Measurements from ENCODE around the gene CBLL2. TPM values are rescaled to one million over a fixed set of nuclear protein-coding genes. Genes with fewer than 3 reads are reported as not detected.
"Not testable (repeated sequence)": the region's sequence is repeated elsewhere in the genome, so short reads cannot be mapped to it uniquely, and the experiment has no call there.

CBLL2 gene
- total RNA-seq, 1 donor from 2014 or later: not detected

DNA sequence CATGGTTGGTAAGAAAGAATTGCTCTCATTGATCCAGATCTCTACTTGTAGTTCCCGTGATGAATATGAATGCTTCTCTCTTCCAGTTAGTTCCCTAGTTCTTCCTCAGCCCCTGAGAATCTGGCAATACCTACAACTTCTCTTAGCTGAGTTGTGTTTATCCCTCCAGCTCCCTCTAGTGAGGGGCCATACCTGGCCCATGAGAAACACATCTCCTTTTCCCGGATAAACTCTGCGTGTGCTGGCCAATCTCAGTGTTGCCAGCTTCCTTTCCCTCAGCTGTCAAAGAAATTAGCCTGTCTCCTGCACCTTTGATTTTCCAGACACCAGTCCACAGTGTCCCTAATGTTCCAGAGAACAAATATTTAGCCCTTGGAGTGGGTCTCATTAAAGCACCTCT lies 5.7 kb downstream of the CBLL2 start:
- no peak for DNase-seq
- intact Hi-C loops (cut with DNase I): no loop called here
- H3K4me3 ChIP-seq: no peak overlapping the region

DNA sequence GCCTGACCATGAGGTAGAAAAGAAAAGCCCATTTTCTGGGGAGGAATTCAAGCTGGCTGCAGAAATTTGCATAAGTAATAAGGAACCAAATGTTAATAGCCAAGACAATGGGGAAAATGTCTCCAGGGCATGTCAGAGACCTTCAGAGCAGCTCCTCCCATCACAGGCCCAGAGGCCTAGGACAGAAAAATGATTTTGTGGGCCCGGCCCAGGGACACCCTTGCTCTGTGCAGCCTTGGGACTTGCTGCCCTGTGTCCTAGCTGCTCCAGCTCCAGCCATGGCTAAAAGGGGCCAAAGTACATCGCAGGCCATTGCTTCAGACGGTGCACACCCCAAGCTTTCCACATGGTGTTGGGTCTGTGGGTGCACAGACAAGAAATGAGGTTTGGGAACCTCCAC lies 16.5 kb downstream of the CBLL2 start:
- H3K9me3 ChIP-seq; intact Hi-C loops (cut with DNase I); DNase-seq; H3K27me3 ChIP-seq (ENCODE audit: low read depth); H3K27ac ChIP-seq; H3K4me3 ChIP-seq; H3K4me1 ChIP-seq; H3K36me3 ChIP-seq; ATAC-seq: not testable (repeated sequence)

More for the DNA sequence above, 5.7 kb downstream of the CBLL2 start:
- H3K4me1 ChIP-seq: no peaks in the 10 kb centered on the region
- no peak overlapping the region for H3K27ac ChIP-seq
- no peak for ATAC-seq
- H3K27me3 ChIP-seq (ENCODE audit: low read depth): no peaks in the 10 kb centered on the region
- H3K9me3 ChIP-seq: no peaks in the 10 kb centered on the region
- H3K36me3 ChIP-seq: no peaks in the 10 kb centered on the region
- TF ChIP-seq, protein P1, sequence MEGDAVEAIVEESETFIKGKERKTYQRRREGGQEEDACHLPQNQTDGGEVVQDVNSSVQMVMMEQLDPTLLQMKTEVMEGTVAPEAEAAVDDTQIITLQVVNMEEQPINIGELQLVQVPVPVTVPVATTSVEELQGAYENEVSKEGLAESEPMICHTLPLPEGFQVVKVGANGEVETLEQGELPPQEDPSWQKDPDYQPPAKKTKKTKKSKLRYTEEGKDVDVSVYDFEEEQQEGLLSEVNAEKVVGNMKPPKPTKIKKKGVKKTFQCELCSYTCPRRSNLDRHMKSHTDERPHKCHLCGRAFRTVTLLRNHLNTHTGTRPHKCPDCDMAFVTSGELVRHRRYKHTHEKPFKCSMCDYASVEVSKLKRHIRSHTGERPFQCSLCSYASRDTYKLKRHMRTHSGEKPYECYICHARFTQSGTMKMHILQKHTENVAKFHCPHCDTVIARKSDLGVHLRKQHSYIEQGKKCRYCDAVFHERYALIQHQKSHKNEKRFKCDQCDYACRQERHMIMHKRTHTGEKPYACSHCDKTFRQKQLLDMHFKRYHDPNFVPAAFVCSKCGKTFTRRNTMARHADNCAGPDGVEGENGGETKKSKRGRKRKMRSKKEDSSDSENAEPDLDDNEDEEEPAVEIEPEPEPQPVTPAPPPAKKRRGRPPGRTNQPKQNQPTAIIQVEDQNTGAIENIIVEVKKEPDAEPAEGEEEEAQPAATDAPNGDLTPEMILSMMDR (IDR thresholded peaks at IDR 0.05): no peak

DNA sequence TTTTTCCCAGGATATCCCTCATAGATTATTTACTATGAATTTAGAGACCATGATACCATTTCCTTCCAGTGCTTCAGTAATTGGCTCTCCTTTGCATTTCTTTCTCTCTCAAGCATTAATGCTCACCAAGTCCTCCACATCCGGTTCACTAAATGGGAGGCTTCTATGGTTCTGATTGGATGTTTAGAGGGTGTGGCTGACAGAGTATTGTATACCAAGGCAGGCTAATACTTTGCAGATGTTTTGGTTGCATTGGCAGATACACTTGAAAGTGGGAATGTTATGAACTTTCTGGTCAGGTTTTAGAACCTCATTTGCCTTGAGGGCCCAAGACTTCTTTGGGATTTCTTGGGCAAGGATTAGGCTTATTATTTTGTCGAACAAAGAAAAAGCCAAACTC lies 24.2 kb downstream of the CBLL2 start:
- TF ChIP-seq, protein P1 (IDR thresholded peaks at IDR 0.05): no peak
- Histone ChIP-seq H3K27me3 (ENCODE audit: low read depth) (no peaks in the 10 kb centered on the region), H3K4me3 (no peak overlapping the region), H3K4me1 (no peaks in the 10 kb centered on the region), H3K9me3 (no peaks in the 10 kb centered on the region), H3K27ac (no peak overlapping the region), H3K36me3 (no peaks in the 10 kb centered on the region)
- ATAC-seq: no peak
- intact Hi-C loops (cut with DNase I): no loop called here
- no peak for DNase-seq

DNA sequence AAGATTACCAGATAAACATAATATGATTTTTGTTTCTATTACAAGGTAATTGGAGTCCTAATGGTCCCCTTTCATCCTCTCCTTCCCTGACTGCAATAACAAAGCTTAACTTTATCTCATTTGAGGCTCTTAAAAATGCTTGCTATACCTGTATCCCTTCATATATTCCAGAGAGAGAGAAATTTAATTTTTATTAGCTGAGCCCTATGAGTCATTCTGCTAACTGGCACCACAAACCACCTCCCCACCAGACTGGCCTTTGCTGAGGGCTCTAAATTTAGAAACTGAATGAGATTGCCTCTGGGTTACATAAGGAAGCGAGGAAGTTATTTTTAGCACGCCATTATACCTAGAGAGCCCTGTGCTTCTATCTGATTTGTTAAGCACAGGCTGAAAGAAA lies 27.4 kb downstream of the CBLL2 start:
- H3K27ac ChIP-seq: no peak overlapping the region
- DNase-seq (no peak), ATAC-seq (peak; percentile 72 to 90)
- no peaks in the 10 kb centered on the region for H3K36me3 ChIP-seq
- no peaks in the 10 kb centered on the region for H3K4me1 ChIP-seq
- no peak overlapping the region for H3K4me3 ChIP-seq
- intact Hi-C loops (cut with DNase I): no loop called here
- H3K27me3 ChIP-seq (ENCODE audit: low read depth): no peaks in the 10 kb centered on the region
- TF ChIP-seq, protein P1 (IDR thresholded peaks at IDR 0.05): no peak
- H3K9me3 ChIP-seq: no peaks in the 10 kb centered on the region

DNA sequence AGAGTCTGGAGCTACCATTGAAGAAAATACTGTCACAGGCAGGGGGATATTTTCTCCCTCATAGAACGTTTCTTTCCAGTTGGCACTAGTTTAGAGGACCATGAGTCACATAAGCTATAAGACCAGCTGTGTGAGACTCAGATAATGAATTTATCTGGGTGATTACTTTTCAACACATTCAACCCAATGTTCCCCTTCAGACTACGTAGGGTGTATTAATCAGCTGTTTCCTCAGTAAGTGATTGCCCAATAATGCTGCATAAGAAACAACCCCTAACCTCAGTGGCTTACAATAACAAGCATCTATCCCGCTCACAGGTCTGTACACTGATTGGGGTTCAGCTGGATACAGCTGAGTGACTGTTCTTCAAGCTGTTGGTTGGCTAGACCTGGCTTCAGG lies 38.1 kb downstream of the CBLL2 start:
- Histone ChIP-seq H3K4me1 (no peaks in the 10 kb centered on the region), H3K36me3 (no peaks in the 10 kb centered on the region), H3K4me3 (no peak overlapping the region), H3K9me3 (no peaks in the 10 kb centered on the region), H3K27me3 (ENCODE audit: low read depth) (no peaks in the 10 kb centered on the region), H3K27ac (no peak overlapping the region)
- DNase-seq: no peak
- TF ChIP-seq, protein P1 (IDR thresholded peaks at IDR 0.05): no peak
- no peak for ATAC-seq
- intact Hi-C loops (cut with DNase I): no loop called here

DNA sequence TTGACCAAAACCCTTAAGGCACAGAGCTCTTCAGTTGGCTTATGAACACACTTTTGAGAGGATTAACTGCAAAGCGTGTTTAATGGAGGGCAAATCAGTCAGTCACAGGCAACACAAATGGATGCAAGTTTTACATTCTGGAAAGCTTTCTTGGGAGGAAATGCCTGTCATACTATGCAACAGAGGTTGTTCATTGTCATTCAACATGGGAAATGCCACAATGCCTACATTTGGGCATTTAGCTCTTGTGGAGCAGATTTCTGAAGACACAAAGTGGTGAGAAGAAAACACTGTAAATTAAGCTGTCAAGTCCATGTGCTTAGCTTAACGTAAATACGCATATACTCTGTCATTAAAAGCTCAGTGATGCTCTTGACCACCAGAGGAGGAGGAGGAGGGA lies 41.1 kb downstream of the CBLL2 start:
- H3K4me1 ChIP-seq: no peaks in the 10 kb centered on the region
- no peak for ATAC-seq
- intact Hi-C loops (cut with DNase I): no loop called here
- no peaks in the 10 kb centered on the region for H3K36me3 ChIP-seq
- DNase-seq: no peak
- no peaks in the 10 kb centered on the region for H3K9me3 ChIP-seq
- H3K27ac ChIP-seq: no peak overlapping the region
- no peak overlapping the region for H3K4me3 ChIP-seq
- H3K27me3 ChIP-seq (ENCODE audit: low read depth): no peaks in the 10 kb centered on the region
- TF ChIP-seq, protein P1 (IDR thresholded peaks at IDR 0.05): no peak
